NCI-H2107 treated with DMSO at 0.1 percent for 48 hours (cell line): ENCODE data around the gene RASAL2.
"Not testable (repeated sequence)": the region's sequence is repeated elsewhere in the genome, so short reads cannot be mapped to it uniquely, and the experiment has no call there.

Experiments used
- DNase-seq: peaks from one replicate; lab custom pipeline; 2025; ENCODE audit not compliant: unreplicated experiment; lab: John Stamatoyannopoulos, UW

The RASAL2 gene

DNA sequence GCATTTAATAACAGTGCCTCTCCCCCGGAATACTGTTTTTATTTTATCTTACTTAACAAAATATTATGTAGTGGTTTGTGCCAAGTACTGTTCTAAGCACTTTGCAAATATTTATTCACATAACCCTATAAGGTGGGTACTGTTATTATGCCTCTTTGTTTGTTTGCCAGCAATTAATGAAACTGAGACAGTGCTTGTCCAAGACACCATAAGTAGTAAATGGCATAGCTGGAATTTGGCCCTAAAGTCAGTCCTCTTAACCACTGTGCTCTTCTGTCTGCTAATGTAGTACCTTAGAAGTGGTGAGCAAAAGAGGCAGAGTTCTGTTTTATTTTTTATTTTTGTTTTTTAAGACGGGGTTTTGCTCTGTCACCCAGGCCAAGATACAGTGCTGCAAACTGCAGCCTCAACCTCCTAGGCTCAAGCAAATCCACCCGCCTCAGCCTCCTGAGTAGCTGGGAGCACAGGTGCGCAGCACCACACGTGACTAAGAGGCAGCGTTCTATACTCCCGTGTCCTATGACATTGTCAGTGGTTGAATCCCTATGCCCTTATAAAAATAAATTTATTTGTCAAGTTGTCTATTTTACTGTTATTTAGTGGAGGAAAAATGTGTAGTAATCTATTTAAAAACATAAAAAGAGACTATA is 237.1 kb downstream of the RASAL2 start:
- no peak for DNase-seq

DNA sequence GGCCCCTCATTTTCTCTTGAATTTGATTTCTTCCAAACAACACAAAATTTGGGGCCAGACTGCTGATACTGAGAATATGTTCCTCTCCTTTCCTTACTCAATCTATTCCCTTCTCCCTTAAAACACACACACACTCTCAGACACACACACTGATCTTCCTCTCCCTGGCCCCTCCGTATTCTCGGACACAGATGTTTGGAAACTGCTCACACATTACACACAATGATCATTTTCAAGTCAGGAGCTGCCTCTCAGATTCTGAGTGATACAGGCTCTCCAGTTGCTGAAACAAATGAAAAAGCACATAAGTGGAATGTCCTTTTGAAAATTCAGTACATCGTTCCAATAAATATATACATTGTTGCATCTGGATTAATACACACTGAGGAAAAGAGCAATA is 241.5 kb downstream of the RASAL2 start:
- no peak for DNase-seq

DNA sequence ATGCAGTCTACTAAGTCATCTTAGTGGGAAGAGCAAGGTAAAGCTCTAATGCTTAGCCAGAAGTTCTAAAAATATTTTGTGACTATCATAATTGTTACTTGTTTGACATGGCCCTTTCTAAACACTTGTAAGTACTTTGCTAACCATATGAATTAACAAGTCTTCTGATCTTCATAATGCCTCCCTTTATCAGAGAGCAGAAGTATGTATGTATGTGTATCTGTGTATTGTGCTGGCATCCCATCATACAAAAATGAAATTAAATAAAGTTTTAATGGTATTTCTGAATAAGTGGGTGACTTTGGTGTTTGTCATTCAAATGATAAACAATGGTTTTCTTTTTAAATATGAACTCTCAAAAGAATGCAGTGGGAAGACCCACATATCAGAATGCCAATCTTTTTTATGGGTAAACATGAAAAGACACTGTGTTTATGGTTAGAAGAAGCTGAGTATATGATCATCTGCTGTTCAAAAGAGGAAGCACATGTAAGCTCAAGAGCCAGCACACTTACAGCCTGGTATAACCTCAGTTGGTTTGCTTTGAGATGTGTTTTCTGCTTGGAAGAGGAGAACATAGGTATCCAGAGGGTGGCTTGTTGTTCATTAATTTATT is 243.3 kb downstream of the RASAL2 start:
- DNase-seq: no peak

DNA sequence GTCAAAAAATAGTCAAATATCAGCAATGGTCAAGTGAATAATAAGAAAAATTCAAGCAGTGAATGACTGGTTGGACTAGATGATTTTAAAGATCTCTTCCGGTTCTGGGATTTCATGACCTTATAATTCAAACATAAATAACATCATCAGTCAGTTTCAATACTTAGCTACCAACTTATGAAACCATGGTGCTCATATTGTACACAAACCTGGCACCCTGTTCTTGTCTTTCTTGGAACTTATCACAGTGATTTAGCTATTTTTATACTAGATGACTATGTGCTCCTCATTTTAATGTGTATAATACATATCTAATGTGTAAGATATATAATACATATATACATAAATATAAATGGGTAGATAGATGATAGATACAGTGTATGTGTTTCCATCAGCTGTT is 245.9 kb downstream of the RASAL2 start:
- no peak for DNase-seq

DNA sequence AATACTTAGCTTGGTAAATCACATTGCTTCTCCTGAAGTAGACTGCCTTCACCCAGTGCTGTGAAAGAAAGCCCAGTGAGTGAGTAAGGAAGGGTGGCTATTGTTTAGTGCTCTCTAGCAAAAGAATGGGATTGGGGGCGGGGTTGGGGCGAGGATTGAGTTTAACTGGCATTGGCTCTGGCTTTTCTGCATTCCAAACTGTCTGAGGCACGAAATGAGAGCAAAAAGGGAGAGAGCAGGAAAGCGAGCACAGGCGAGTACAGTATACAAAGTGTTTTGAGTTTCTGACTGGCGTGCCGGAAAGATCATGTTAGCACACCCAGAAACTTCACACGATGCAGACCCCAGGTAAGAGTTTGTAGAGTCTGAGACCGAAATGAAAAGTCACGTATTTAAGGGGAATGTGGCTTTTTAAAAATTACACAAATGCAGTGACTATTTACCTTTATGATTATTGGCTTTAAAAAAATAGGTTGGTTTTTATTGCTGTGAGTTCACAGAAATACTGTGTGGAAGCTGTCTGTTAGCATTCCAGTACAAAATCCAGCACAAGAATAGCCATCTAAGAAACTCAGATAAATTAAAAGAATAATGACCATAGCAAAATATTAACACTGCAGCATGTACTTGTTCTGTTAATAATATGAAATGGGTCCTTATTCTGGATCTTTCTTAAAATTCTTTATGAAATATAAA is 247.5 kb downstream of the RASAL2 start:
- DNase-seq: peak; percentile 38

DNA sequence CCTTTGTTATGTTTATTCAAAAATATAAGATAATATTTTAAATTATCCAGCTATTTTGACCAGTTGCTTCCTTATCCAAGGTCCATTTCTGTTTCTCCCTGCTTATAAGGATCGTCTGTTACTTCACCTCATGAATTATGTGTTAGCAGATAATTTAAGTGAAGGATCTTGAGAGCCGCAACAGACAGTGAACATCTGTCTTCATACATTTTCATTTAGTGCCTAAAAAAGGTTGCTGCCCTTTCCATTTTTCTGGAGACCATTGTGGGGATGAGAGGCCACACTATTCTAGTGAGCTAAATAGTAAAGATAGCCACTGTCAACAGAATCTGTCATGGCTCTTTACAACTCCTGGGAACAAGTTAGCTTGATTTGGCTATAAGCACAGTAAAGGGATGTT is 248.8 kb downstream of the RASAL2 start:
- no peak for DNase-seq

DNA sequence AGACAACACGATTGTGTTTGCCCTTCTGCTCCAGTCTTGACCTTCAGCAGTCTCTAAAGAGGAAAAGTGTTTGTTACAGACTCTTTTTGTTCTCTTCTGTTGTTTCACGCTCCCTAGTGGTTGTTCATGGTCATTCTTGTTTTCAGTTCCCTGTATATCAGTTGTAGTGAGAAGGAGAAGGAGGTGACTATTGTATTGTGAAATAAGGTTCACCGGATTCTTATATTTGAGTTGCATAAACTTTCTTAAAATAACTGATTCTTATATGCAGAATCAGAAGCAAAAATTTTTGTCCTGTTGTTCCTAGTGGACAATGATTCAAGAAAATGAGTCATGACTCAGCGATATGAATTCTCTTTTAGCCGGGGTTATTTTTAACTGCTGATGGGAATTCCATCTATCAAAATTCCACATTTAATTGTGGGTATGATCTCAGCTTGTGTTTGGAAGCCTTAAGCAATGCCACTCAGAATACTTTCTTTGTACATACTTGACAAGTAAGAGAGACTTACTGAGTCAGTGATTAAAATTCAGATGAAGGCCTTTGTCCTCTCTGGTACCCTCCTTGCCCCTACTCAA is 250.7 kb downstream of the RASAL2 start:
- peak; percentile 19 for DNase-seq

DNA sequence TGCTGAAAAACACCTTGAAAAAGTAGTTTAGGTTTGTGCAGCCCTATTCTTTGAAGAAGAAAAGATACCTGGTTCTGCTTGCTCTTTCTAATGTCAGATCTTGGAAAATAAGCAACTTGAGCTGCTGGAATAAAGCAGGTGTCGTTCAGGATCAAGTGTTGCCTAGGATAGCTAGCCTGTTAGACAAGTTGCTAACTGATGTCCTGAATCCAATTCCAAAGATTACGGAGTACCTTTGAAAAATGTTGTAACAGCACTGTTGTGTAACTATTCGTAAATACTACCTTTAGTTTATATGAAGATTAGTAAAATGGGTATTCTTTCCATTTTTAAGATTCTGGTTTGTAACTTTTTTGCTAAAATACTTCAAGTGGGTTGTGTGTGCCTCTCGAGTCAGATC is 251.3 kb downstream of the RASAL2 start:
- DNase-seq: no peak

DNA sequence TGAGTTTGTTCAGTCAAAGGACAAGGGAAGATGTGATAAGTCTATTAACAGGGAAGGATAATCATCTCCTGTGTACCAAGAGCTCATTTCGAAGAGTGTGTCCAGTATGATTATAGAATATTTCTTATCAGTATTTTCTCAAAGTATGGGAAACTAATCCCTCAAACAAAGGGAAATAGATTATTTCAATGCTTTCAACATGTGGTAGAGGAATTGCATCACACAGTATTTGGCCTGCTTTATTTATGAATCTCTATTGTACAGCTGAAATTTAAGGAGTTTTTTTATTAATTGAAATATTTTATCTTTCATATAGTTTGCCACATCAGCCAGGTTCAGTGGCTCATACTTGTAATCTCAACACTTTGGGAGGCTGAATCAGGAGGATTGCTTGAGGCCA is 251.9 kb downstream of the RASAL2 start:
- DNase-seq: no peak

DNA sequence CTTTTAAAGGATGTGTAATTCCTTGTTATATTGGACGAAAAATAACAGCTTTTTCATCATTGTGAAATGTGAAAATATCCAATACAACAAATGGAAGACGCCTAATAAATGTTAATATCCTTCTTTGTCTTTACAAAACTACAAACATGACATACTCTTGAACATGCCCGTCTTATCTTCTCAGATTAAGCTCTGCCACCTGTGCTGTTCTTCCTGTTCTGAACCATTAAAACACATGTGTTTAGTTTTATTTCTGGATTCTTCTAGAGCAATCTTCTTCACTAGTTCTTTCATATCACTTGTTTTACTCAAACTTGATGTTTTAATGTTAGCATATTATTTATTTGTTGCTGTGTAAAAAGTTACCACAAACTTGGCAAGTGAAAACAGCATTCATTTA is 255.9 kb downstream of the RASAL2 start:
- DNase-seq: no peak

DNA sequence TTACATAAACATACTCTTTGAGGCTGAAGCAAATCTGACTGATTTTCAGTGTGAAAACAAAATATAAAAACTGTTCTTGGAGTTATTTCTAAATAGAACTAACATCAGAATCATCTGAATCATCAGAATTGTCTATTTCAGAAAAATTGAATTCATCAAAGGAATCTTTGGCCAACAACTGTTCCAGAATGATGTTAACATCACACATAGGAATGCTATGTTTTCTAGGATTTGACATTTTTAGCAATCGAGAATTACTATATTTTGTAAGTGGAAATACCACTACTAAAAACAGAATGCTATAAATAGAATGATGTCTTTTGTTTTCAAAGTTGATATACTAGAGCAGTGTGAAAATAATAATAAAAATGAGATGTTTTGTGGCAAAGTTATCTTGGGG is 258.0 kb downstream of the RASAL2 start:
- DNase-seq: not testable (repeated sequence)

DNA sequence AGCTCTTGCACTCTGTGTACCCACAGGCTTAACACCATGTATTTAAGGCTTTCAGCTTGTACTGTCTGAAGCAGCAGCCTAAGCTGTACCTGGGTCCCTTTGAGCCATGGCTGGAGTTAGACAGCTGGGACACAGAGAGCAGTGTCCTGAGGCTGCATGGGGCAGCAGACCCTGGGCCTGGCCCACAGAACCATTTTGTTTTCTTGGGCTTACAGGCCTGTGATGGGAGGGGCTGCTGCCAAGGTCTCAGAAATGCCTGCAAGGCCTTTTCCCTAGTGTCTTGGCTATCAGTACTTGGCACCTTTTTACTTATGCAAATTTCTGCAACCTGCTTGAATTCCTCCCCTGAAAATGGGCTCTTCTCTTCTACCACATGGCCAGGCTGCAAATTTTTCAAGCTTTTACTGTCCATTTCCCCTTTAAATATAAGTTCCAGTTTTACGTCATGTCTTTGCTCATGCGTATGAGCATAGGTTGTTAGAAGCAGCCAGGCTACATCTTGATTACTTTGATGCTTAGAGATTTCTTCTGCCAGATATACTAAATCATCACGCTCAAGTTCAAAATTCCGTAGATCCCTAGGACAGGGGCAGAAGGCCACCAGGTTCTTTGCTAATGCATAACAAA is 259.0 kb downstream of the RASAL2 start:
- no peak for DNase-seq

DNA sequence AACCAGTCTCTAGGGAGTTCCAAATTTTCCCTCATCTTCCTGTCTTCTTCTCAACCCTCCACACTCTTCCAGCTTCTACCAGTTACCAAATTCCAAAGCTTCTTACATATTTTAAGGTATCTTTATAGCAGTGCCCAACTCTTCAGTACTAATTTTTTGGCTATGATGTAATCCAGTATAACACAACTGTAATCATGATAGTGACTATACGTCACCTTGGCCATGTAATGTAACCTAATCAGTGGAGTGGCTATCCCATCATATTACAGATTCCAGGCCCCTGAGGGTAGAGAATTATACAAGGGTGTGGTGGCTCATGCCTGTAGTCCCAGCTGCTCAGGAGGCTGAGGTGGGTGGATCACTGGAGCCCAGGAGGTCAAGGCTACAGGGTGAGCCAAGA is 259.6 kb downstream of the RASAL2 start:
- DNase-seq: no peak

DNA sequence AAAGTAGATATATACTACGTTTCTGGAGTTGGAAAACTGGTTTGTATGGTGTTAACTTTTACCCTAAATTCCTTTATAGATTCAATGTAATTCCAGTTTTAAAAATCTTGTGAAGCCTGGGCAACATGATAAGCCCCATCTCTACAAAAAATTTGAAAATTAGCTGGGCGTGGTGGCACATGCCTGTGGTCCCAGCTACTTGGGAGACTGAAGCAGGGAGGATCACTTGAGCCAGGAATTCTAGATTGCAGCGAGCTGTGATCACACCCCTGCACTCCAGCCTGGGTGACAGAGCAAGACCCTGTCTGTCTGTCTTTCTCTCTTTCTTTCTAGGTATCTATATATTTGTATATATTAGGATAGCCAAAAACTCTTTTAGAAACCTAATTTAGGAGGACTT is 260.9 kb downstream of the RASAL2 start:
- DNase-seq: no peak

DNA sequence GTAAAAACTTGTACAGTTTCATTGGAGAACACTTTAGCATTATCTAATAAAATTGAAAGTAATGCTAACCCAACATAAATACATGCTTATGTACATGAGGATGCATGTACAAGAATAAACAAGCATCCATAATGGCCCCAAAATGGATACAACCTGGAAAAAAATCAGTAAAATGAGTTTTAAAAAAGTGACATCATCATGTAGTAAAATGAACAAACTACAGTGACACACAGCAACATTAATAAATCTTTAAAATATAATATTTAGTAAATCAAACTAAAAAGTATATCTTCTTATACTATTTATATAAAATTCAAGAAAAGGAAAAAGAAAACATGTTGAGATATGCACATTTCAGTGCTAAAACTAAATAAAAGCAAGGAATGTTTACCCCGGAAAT is 262.4 kb downstream of the RASAL2 start:
- DNase-seq: no peak

DNA sequence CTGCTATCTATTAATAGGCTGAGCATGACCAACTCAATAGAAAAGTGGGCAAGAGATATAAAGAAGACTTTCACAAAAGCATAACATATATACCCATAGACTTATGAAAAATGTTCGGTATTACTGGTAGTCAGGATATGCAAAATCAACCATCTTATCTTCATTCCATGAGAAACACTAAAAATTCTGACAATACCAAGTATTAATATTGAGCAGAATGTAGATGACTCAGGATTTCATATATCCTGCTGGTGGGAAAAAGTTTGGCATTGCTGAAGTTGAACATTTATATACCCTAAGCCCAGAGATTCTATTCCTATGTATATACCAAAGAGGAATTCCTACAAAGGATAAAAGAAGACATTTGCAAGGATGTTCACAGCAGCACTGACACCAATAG is 264.6 kb downstream of the RASAL2 start:
- DNase-seq: no peak

DNA sequence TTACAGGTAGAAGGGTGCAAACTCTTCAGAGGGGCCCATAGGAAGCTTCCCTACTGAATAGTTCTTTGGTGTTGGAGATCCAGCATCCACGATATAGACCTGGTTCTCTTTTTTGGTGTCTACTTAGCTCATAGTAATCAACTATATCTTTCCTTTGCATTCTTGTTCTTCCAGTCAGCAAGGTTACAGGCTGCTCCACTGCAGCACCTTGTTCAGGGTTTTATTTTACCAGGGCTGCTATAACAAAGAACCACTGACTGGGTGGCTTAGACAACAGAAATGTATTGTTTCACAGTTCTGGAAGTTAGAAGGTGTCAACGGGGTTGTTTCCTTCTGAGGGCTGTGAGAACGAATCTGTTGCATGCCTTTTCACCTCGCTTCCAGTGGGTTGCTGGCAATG is 266.5 kb downstream of the RASAL2 start:
- no peak for DNase-seq

DNA sequence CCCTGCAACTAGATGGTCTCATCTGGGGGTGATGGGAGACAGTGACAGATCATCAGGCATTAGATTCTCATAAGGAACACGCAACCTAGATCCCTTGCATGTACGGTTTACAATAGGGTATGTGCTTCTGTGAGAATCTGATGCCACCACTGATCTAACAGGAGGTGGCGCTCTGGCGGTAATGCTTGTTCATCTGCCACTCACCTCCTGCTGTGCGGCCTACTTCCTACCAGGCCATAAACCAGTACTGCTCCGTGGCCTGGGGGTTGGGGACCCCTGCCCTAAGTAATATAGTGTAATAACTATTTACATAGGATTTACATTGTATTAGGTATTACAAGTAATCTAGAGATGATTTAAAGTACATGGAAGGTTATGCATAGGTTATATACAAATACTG is 267.9 kb downstream of the RASAL2 start:
- DNase-seq: no peak

DNA sequence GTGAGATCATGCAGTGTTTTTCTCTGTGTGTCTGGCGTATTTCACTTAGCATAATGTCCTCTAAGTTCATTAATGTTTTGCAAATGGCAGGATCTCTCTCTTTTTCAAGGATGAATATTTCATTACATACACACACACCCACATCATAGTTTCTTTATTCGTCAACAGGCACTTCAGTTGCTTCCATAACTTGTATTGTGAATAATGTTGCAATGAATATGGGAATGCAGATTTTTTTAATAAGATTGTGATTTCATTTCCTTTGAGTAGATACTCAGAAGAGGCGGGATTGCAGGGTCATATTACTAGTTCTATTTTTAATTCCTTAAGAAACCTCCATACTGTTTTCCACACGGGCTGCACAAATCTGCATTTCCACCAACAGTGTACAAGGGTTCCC is 268.8 kb downstream of the RASAL2 start:
- no peak for DNase-seq

DNA sequence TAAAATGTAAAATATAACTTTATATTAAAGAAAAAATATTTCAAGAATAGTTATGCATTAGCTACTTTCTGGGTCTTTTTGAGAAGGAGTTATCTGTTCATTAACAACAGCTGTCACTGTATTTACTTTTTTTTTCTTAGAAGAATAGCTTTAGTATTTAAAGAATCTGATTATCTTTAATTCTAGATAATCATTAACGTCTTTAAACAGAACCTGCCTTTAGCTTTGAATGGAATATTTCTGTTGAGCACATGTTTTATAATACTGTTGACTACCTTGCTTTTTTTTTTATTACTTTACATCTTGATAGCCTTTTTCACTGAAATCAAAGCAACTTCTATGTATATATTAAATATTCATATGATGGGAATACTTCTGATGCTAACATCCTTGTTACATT is 270.9 kb downstream of the RASAL2 start:
- no peak for DNase-seq

DNA sequence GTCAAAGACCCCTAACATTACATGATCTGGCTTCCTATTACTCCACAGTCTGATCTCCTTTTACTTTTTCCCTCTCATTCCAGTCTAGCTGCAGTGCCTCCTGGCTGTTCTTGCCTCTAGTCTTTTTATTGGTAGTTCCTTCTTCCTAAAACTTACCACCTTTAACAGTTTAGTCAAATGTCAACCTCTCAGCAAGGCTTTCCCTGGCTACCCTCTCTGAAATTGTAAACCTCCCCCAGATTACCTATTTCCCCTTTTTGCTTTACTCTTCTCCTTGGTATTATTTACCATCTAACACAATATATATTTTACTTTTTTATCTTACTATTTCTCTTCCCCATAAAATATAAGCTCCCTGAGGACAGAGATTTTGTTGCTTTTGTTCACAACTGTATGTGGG is 273.2 kb downstream of the RASAL2 start:
- DNase-seq: no peak

DNA sequence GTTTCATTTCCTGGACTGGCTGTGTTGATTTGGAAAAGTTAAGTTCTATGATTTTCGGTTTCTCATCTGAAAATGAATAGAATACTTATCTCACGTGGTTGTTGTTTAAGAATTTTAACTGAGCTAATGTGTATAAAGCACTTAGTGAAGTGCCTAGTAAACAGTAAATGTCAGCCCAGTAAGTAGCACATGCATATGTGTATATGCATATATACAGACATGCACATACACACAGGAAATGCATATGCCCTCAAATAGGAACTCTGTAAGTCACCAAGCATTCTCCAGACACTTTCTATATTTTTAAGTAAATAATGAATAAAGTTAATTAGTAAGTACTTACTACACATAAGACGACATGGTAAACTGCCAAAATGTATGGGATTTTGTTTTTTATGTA is 274.3 kb downstream of the RASAL2 start:
- no peak for DNase-seq
